Femur (tissue), 1 donor: ENCODE data around the gene ZCRB1.
"Not testable (repeated sequence)": the region's sequence is repeated elsewhere in the genome, so short reads cannot be mapped to it uniquely, and the experiment has no call there.

Source experiments
- DNase-seq: peaks from one replicate; pipeline ENCODE4 v3.0.0-alpha.2; 2017

Gene ZCRB1, protein sequence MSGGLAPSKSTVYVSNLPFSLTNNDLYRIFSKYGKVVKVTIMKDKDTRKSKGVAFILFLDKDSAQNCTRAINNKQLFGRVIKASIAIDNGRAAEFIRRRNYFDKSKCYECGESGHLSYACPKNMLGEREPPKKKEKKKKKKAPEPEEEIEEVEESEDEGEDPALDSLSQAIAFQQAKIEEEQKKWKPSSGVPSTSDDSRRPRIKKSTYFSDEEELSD

DNA sequence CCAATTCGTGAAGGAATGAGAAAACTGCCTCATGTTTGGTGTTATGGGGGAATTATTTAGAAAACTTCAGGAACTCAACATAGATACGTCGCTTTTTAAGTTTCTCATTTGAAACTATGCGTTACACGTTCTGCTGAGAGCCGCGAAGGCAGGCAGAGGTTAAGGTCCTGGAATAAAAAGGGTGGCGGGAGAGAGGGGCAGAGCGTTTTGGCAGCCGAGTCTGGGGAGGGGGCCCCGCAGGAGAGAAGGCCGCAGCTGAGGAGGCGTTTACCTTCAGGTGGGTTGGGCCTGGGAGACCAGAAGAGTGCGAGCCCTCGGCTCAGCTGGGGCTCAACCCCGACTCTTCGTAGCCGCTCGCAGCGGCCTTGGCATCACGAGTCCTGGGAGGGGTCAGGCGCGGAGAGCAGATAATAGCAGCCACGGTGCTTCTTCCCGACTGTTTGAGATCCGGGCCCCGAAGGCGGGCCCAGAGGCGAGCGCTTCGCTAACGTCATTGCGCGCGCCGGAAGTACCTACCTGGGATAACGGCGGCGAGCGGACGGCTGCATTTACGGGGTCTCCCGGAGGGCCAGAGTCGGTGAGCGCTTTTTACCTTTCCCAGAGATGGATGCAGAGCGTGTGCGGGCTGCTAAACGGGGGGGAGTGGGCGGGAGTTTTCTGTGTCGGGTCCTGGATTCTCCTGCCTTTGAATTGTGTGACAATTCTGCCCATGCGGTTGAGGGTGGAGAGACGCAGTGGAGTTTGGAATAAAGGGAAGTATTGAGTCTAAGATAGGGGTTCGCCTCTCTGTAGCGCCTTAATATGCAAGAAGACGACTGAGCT is at the start of gene ZCRB1, which contains the start of gene PPHLN1:
Gene ZCRB1 (minus strand): TSS at position 442 of the 822 bp plus-strand sequence. CDS start 1,992 bp downstream, outside the sequence.
Gene PPHLN1 (plus strand): TSS at position 515 of the 822 bp plus-strand sequence. CDS start 9,736 bp downstream, outside the sequence.
- peak; percentile 90 for DNase-seq

DNA sequence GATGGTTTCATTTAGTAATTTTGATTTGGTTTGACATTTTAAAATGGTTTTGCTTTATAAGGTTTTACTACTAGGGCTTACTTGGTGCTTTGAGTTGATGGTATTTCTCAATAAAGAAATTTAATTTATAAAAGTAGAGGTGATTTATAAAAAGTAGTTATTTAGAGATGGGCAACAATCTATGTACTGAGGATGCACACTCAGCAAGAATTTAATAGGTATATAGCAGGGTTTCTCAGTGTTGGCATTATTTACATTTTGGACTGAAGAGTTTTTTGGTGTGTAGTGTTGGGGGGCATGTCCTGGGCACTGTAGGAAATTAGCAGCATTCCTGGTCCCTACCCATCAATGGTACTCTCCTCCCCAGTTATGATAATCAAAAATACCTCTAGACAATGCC is 47.8 kb upstream of the ZCRB1 start:
- DNase-seq = no peak

DNA sequence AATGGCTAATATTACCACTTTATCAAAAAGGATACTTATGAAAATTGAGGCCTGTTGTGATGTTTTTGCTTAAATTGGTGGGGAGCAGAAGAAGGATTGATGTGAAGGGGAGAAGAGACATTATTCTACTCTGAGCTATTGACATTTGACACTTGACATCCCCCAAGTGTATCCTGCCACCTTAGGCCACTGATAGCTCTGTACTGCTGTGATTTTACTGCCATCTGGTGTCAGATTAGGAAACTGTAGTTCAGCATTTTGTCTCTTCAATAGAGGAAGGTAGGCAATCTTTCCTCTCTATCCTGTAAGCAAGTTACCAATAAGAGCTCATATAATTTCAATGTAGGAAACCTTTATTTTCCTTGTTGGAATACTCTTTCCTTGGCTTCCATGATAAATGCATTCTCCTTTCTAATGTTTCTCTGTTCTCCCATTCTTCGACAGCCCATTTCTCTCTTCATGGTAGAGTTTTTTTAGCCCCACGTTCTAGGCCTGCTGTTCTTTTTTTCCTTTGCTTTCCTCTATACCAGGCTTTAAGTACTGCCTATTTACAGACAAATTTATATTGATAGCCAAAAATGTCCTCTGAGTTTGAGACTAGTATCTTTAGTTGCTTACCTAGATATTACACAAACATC is 46.4 kb upstream of the ZCRB1 start:
- DNase-seq = no peak

DNA sequence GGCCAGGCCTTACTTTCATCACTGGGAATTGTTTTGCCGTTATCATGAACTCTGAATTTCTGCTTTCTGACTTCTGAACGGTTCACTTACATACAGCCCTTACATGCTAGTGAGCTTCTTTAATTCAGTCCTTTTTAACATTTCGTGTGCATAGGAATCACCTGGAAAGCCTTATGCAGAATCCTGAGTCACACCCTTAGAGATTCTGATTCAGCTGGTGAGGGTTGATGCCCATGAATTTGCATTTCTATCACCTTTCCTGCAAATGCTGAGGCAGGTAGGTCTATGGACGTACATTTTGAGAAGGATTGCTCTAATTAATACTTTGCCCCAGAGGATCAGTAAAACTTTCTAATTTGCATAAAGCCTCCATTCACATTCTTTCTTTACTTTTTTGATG is 44.1 kb upstream of the ZCRB1 start:
- no peak for DNase-seq

DNA sequence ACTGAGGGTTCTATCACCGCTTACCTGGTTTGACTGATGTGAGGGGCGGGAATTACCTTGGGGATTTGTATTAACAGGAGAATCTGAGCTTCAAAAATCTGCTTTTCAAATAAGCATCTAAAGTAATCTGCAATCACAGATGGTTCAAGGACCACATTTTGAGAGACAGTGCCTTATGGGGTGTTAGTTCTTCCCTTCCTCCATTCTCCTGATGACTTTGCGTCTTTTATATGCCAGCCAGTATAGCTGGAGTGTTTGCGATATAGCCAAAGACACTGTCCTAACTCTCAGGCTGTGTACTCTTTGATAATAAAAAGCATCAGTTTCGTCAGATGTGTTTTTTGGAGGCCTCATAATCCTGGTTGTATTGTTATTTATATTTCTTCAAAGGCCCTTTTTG is 39.6 kb upstream of the ZCRB1 start:
- no peak for DNase-seq

DNA sequence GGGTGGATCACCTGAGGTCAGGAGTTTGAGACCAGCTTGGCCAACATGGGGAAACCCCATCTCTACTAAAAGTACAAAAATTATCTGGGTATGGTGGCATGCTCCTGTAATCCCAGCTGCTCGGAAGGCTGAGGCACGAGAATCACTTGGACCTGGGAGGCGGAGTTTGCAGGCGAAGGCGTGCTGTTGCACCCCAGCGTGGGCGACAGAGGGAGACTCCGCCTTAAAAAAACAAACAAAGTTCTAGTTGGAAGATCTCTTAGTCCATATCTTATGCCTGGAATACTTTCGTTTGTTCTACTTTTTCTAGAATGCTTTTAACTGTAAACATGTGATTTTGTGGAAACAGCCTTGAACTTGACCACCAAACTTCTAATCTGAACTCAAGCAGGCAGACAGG is 38.8 kb upstream of the ZCRB1 start:
- no peak for DNase-seq

DNA sequence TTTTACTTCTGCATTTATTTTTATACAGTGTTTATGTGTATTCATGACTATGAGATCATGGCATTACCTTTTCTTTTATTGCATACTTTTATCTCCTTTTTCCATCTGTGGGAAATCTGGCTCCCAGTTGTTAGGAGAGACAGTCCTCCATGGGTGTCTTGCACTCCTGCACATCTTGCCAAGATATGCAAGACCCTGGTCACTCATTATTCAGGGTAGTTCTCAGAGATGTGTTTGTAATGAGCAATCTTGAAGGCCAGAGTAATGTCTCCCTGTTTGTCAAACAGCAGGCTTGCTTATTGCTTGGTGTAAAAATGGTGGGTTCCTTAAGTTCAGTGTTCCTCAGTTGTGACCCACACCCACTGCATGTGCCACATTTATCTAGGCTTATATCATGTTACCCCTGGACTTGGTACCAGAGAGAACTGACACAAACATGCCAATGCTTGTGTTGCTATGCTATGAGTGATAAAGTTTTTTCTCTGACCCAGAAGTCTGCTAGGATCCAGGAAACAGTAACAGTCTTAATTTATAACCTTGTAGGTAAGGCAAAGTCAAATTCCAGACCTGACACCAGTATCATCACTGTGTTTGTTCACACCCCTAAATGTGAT is 36.9 kb upstream of the ZCRB1 start:
- no peak for DNase-seq

DNA sequence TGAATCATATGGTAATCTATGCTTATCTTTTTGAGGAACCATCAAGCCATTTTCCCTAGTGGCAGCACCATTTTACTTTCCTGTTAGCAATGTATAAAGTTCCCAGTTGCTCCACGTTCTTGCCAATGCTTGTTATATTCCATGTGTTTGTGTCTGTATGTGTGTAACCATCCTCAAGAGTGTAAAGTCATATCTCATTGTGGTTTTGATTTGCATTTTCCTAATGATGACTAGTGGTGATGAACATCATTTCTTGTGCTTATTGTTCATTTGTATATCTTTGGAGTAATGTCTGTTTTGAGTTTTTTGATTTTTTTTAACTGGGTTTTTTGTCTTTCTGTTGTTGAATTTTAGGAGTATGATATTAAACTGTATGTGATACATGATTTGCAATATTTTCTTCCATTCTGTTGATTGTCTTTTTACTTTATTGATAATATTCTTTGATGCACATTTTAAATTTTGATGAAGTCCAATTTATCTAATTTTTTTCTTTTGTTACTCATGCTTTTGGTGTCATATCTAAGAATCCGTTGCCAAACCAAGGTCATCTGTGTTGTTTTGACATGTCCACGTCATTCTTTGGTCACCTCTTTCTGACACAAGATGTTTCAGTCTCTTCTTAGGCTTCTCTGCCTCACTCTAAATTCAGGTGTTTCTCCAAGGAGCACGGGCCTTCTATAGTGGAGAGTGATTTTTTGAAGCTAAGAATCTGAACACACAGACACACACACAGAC is 36.2 kb upstream of the ZCRB1 start:
- no peak for DNase-seq

DNA sequence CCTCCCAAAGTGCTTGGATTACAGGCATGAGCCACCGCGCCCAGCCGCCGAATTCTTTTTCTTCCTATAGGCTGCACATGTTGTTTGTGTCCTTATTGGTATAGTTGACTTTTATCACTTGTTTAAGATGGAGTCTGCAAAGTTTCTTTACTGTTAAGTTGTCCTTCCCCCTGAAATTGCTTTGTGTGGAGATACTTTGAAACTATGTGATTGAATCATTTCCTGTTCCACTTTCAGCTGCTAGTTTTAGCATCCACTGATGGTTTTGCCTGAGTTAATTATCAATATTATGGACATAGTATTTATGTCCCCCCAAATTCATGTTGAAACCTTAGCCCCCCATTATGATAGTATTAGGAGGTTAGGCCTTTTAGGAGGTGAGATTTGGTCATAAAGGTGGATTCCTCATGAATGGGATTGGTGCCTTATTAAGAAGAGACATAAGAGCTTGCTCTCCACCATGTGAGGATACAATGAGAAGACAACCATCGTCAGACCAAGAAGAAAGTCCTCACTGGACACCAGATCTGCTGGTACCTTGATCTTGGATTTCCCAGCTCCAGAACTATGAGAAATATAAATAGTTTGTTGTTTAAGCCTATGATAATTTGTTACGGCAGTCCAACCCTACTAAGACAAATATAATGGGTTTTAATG is 35.0 kb upstream of the ZCRB1 start:
- DNase-seq = no peak

DNA sequence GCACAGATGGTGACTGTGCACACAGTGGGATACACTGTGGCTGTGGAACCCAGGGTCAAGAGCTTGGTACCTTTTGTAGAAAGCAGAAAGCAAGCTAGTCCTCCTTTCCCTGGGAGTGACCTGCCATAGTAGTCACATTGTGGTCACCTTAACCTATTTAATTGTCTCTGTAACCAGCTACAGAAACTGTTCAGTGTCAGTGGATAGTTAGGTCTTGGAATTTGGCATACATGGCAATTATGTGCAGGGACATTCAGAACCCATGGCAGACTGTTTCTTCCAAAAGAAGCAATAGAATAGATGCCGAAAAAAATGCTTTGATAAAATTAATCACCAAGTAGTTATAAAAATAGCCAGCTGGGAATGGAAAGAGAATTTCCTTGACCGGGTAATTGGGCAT is 30.4 kb upstream of the ZCRB1 start:
- DNase-seq = no peak

DNA sequence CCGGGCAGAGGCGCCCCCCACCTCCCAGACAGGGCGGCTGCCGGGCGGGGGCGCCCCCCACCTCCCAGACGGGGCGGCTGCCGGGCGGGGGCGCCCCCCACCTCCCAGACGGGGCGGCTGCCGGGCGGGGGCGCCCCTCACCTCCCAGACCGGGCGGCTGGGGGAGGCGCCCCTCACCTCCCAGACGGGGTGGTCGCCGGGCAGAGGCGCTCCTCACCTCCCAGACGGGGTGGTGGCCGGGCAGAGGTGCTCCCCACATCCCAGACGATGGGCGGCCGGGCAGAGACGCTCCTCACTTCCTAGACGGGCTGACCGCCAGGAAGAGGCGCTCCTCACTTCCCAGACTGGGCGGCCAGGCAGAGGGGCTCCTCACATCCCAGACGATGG is 24.1 kb upstream of the ZCRB1 start:
- not testable (repeated sequence) for DNase-seq

DNA sequence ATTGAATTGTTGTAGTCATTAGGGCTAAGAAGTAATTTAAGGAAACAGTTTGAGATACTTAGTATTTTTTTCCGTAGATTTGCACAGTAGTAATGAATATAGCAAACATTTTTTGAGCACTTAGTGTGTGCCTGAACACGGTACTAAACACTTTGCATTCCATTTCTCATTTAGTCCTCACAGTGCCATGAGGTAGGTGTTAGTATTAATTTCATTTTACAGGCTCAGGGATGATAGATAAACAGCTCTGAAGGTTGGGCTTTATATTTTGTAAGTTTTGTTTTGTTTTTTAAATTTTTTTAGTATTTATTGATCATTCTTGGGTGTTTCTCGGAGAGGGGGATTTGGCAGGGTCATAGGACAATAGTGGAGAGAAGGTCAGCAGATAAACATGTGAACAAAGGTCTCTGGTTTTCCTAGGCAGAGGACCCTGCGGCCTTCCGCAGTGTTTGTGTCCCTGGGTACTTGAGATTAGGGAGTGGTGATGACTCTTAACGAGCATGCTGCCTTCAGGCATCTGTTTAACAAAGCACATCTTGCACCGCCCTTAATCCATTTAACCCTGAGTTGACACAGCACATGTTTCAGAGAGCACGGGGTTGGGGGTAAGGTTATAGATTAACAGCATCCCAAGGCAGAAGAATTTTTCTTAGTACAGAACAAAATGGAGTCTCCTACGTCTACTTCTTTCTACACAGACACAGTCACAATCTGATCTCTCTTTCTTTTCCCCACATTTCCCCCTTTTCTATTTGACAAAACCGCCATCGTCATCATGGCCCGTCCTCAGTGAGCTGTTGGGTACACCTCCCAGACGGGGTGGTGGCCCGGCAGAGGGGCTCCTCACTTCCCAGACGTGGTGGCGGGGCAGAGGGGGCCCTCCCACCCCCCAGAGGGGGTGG is 23.5 kb upstream of the ZCRB1 start:
- not testable (repeated sequence) for DNase-seq

DNA sequence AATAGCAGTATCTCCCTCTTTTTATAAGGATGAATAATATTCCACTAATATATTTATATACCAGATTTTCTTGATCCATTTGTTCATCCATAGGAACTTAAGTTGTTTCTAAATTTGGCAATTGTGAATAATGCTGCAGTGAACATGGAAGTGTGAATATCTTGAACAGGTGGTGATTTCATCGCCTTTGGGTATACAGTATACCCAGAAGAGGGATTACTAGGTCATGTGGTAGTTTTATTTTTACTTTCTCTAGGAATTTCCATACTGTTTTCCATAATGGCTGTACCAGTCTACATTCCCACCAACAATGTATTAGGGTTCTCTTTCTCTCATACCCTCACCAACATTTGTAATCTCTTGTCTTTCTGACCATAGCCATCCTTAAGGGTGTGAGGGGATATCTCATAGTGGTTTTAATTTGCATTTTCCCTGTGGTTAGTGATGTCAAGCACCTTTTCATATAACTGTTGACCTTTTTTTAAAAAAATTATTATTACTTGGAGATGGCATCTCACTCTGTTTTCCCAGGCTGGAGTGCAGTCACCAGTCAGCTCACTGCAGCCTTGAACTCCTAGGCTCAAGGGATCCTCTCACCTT is 20.6 kb upstream of the ZCRB1 start:
- no peak for DNase-seq

DNA sequence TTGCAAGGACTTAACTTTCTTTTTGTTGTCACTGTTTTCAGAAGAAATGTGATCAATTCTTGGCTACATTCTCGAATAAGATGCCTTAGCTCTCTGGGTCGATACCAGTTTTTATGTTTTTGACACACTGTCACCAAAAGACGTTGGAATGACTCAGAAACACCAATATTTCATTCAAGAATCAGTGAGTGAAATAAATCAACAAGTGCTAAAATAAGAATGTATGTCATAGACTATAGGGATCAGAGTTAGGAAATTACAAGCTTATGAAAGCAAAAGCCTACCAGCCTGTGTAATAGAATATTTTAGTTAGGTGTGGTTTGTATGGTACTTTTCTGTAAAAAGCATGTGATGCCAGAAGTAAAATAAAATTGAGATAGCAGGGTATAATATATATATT is 17.8 kb upstream of the ZCRB1 start:
- no peak for DNase-seq

DNA sequence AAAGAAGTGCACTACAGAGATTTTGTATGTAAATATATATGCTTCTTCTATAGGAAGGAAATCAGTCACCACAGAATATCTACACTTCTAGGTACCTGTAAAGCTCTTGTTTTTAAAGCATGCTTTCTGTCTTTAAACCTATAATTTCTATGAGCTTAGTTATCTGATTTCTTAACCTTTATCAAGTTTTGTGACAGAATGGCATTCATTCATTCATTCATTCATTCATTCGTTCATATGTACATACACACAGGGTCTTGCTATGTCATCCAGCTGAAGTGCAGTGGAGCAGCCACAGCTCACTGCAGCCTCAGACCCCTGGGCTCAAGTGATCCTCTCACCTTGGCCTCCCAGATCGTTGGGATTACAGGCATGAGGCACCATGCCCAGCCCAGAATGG is 16.1 kb upstream of the ZCRB1 start:
- DNase-seq = no peak

DNA sequence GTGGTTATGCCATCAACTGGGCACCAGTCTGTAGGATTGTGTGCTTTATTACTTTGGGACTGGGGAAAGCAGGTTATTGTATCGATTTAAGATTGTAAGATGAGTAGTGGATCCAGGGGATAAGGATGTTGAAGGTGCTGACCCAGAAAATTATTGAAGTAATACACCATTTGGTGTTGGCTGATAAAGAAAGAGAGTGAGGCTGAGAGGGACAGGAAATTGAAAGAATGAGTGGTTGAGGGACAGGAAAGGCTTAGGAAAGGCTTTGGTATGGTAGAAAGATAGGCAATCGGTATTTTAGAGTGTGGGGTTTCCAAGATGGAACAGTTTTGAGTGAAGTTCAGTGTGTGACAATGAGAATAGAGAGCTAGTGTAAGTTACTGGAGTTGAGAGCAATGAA is 12.4 kb upstream of the ZCRB1 start:
- no peak for DNase-seq

DNA sequence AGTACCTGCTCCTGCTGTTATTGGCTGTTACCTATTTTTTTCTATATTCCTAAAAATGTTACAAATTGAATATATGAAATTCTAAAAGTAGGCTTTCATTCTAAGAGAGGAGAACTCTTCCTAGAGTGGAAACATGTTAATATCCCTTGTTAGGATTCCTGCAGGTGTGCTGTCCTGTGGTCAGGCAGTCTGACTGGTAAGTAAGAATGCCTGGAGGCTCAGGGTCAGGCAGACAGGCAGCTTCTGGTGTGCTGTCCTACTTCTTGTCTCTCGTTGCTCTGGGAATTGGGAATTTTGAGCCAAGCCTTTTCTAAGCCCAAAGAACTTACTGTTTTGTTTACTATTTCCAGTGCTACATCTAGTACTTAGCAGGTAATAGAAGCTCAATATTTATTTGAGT is 10.4 kb upstream of the ZCRB1 start:
- DNase-seq = no peak

DNA sequence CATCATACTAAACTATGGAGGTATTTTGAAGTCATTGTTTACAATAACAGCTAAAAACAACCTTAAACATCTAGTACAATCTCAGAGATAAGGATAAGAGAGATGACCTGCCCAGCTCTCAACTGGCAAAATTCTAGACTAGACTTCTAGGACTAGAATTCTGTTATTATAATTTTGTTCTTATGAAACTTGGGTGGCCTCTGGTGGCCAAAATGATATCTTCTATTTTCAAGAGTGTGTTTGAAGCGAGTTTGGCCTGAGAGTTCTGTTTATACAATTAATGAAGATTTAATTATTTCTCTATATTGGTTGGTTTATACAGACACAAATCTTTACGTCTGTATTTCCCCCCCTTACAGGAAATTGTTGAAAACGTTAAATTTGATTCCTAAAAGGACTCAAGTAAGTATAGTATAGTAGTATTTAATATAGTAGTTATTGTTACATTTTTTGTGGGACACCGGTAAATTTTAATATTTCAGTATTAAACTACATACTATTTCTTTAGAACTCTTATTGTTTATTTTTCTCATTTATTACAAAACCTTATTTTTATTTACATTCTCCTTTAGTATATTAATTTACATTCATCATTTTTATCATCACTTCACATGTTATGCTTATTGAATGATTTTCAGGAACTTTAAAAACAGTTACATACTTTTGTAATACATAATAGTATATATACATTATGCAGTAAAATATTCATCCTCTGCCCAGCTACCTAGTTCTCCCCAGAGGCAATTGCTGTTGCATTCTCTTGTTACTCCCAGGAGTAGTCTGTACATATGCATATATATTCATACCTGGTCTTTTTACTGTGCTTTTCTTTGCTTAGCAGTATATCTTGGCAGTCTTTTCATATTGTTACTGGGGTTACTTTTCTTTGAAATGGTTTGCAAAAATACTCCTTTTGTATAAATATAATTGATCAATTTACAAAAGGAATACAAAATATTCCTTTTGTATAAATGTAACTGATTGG is 6.7 kb upstream of the ZCRB1 start:
- no peak for DNase-seq

DNA sequence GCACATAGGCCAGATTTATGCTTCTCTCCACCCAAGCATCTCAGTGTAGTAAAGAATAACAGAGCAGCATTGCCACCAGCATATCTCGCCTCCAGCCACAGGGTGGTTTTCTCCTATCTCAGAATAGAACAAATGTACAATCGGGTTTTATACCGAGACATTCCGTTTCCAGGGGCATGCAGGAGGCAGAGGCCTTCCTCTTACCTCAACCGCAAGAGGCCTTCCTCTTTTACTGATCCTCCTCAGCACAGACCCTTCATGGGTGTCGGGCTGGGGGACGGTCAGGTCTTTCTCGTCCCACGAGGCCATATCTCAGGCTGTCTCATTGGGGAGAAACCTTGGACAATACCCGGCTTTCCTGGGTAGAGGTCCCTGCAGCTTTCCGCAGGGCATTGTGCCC is 4.2 kb upstream of the ZCRB1 start:
- DNase-seq = not testable (repeated sequence)

DNA sequence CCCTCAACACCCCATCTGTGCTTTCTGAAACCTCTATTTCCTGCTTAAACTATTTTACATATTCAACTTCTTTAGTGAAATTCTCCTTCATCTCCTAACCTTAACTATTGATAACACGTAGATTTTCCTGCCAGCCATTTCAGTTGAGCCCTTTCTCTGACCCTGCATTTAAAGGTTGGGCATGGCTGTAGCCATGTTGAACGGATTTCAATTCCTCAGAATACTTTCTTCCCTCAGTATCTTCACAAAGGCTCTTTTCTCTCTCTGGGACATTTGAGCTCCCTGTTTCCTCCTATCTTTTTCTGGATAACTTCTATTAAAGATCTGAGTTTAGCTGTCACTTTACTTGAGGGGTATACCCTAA is 1.3 kb upstream of the ZCRB1 start:
- DNase-seq = no peak
